ENCODE measurements around the gene FZD2.

GRCh38 chr17:44527954-44528353 lies 29.3 kb upstream of the FZD2 start:
- TF ChIP-seq CTCF (IDR thresholded peaks at IDR 0.05) (no peak), ZFX (IDR thresholded peaks at IDR 0.05; ENCODE audit: borderline replicate concordance) (no peak)

Measured in 22Rv1 (cell line).